ENCODE data around the gene KCNK3. TPM values are rescaled to one million over a fixed set of nuclear protein-coding genes. Genes with fewer than 3 reads are reported as not detected.

Gene KCNK3
- total RNA-seq, 1 experiment from 2014 or later = 0.09 TPM

GRCh38 chr2:26651799-26652198, 40.7 kb upstream of the KCNK3 start:
- Histone ChIP-seq H3K9ac (ENCODE audit: extremely low read depth, insufficient read length, low read length) (no peak overlapping the region), H3K4me1 (ENCODE audit: insufficient read depth, low read length) (peaks cover 6% of the 10 kb centered on the region; the same call in 1 of the 2 replicates), H3K14ac (ENCODE audit: insufficient read depth, low read length) (no peak overlapping the region), H3K56ac (ENCODE audit: insufficient read length, low read depth, low read length) (no peak overlapping the region), H3K23me2 (ENCODE audit: insufficient read length, low read depth, low read length, poor library complexity, severe bottlenecking) (no peaks in the 10 kb centered on the region), H3K9me3 (ENCODE audit: control insufficient read depth, low read depth, low read length) (no peaks in the 10 kb centered on the region), H3K4me2 (ENCODE audit: insufficient read depth, insufficient read length, low read length) (no peak overlapping the region), H2BK15ac (ENCODE audit: low read depth, low read length) (no peak overlapping the region), H3K27me3 (ENCODE audit: insufficient read depth, low read length) (no peaks in the 10 kb centered on the region), H4K91ac (ENCODE audit: insufficient read length, low read depth, low read length) (no peak overlapping the region), H4K5ac (ENCODE audit: insufficient read length, low read depth, low read length) (no peak overlapping the region), H3K4ac (ENCODE audit: low read depth, low read length) (no peak overlapping the region), H3K18ac (ENCODE audit: insufficient read length, low read depth, low read length) (no peak overlapping the region), H3K27ac (ENCODE audit: insufficient read length, low read depth, low read length) (no peak overlapping the region), H2BK5ac (ENCODE audit: insufficient read length, low read length) (no peak overlapping the region), H2BK12ac (ENCODE audit: insufficient read length, low read depth, low read length) (no peak overlapping the region), H3T11ph (ENCODE audit: low read length) (no peak overlapping the region), H3K23ac (ENCODE audit: insufficient read length, low read depth, low read length) (no peak overlapping the region), H2BK20ac (ENCODE audit: low read depth, low read length, poor library complexity, severe bottlenecking) (no peak overlapping the region), H3K79me2 (ENCODE audit: insufficient read depth, low read length) (no peaks in the 10 kb centered on the region), H4K8ac (replicated peaks; ENCODE audit: insufficient read length, low read depth, low read length) (no peak overlapping the region), H2BK120ac (ENCODE audit: low read depth, low read length, poor library complexity, severe bottlenecking) (no peak overlapping the region), H2AFZ (ENCODE audit: low read length) (no peak overlapping the region), H2AK5ac (ENCODE audit: insufficient read length, low read length) (no peak overlapping the region), H3K79me1 (ENCODE audit: insufficient read depth, low read depth, low read length, poor library complexity, severe bottlenecking) (no peaks in the 10 kb centered on the region), H4K20me1 (ENCODE audit: control insufficient read depth, insufficient read depth, insufficient read length) (no peaks in the 10 kb centered on the region)
- no CpG with 5 or more reads among the region's 7 CpGs for WGBS (ENCODE audit: extremely low coverage, insufficient read length, low lambda C conversion rate)
- TF ChIP-seq CTCF (conservative IDR thresholded peaks at IDR 0.05) = no peak
- Mint-ChIP-seq H3K27ac (no peak overlapping the region), H3K4me1 (peaks cover 26 to 41% of the 10 kb centered on the region in 2 experiments), H3K27me3 (ENCODE audit: low read depth) (peaks cover 26% of the 10 kb centered on the region), H3K36me3 (ENCODE audit: insufficient read depth in 1 of 3, low read depth in 3 of 3) (no peaks in the 10 kb centered on the region), H3K4me3 (no peak overlapping the region), H3K9me3 (peaks cover 0 to 3% of the 10 kb centered on the region in 2 experiments; a peak in 1 of 5 replicates)
- no peak for DNase-seq

Data from H9 (cell line).